ENCODE measurements around the gene INCENP.

The INCENP gene

GRCh38 chr11:62138630-62139425, 15.0 kb downstream of the INCENP start:
- in situ Hi-C loops (cut with HindIII; ENCODE audit: low pct_unique_long_range_greater_than_20kb, low sequenced_read_pairs) = no loop called here
- no peak for TF ChIP-seq JUND (IDR thresholded peaks at IDR 0.05; ENCODE audit: low read depth)
- DNase-seq (ENCODE audit: low read depth in 1 of 2, low spot score in 1 of 2) = no peak

GRCh38 chr11:62139526-62140303, 15.9 kb downstream of the INCENP start:
- in situ Hi-C loops (cut with HindIII; ENCODE audit: low pct_unique_long_range_greater_than_20kb, low sequenced_read_pairs) = no loop called here
- no peak for TF ChIP-seq JUND (IDR thresholded peaks at IDR 0.05; ENCODE audit: low read depth)
- no peak for DNase-seq (ENCODE audit: low read depth in 1 of 2, low spot score in 1 of 2)

- TF ChIP-seq JUND (IDR thresholded peaks at IDR 0.05; ENCODE audit: low read depth) = no peak
- in situ Hi-C loops (cut with HindIII; ENCODE audit: low pct_unique_long_range_greater_than_20kb, low sequenced_read_pairs) = no loop called here
- no peak for DNase-seq (ENCODE audit: low read depth in 1 of 2, low spot score in 1 of 2)
These were observed 16.7 kb downstream of the INCENP start for GRCh38 chr11:62140304-62141110.

- no peak for TF ChIP-seq JUND (IDR thresholded peaks at IDR 0.05; ENCODE audit: low read depth)
- in situ Hi-C loops (cut with HindIII; ENCODE audit: low pct_unique_long_range_greater_than_20kb, low sequenced_read_pairs) = no loop called here
These were observed 17.6 kb downstream of the INCENP start for GRCh38 chr11:62141111-62142042.

GRCh38 chr11:62142043-62142375, 18.2 kb downstream of the INCENP start:
- in situ Hi-C loops (cut with HindIII; ENCODE audit: low pct_unique_long_range_greater_than_20kb, low sequenced_read_pairs) = no loop called here
- DNase-seq (ENCODE audit: low read depth in 1 of 2, low spot score in 1 of 2) = no peak
- no peak for TF ChIP-seq JUND (IDR thresholded peaks at IDR 0.05; ENCODE audit: low read depth)

More at GRCh38 chr11:62141111-62142042, 17.6 kb downstream of the INCENP start:
- no peak for DNase-seq (ENCODE audit: low read depth in 1 of 2, low spot score in 1 of 2)

GRCh38 chr11:62142921-62143320, 19.1 kb downstream of the INCENP start:
- no peak for TF ChIP-seq JUND (IDR thresholded peaks at IDR 0.05; ENCODE audit: low read depth)
- in situ Hi-C loops (cut with HindIII; ENCODE audit: low pct_unique_long_range_greater_than_20kb, low sequenced_read_pairs) = no loop called here
- no peak for DNase-seq (ENCODE audit: low read depth in 1 of 2, low spot score in 1 of 2)

GRCh38 chr11:62143727-62144126, 19.9 kb downstream of the INCENP start:
- TF ChIP-seq JUND (IDR thresholded peaks at IDR 0.05; ENCODE audit: low read depth) = no peak
- in situ Hi-C loops (cut with HindIII; ENCODE audit: low pct_unique_long_range_greater_than_20kb, low sequenced_read_pairs) = no loop called here
- DNase-seq (ENCODE audit: low read depth in 1 of 2, low spot score in 1 of 2) = no peak

- no peak for DNase-seq (ENCODE audit: low read depth in 1 of 2, low spot score in 1 of 2)
- no peak for TF ChIP-seq JUND (IDR thresholded peaks at IDR 0.05; ENCODE audit: low read depth)
- in situ Hi-C loops (cut with HindIII; ENCODE audit: low pct_unique_long_range_greater_than_20kb, low sequenced_read_pairs) = no loop called here
These were observed 20.9 kb downstream of the INCENP start for GRCh38 chr11:62144641-62145255.

GRCh38 chr11:62145261-62145871, 21.6 kb downstream of the INCENP start:
- no peak for TF ChIP-seq JUND (IDR thresholded peaks at IDR 0.05; ENCODE audit: low read depth)
- in situ Hi-C loops (cut with HindIII; ENCODE audit: low pct_unique_long_range_greater_than_20kb, low sequenced_read_pairs) = no loop called here
- no peak for DNase-seq (ENCODE audit: low read depth in 1 of 2, low spot score in 1 of 2)

GRCh38 chr11:62146476-62147200, 22.8 kb downstream of the INCENP start:
- in situ Hi-C loops (cut with HindIII; ENCODE audit: low pct_unique_long_range_greater_than_20kb, low sequenced_read_pairs) = no loop called here
- no peak for TF ChIP-seq JUND (IDR thresholded peaks at IDR 0.05; ENCODE audit: low read depth)

More at GRCh38 chr11:62146476-62147200, 22.8 kb downstream of the INCENP start:
- DNase-seq (ENCODE audit: low read depth in 1 of 2, low spot score in 1 of 2) = no peak

Measured in T47D (cell line).